GM18505 (cell line): Measurements from ENCODE around the gene MAP4K2.

ENCODE experiments used
- ATAC-seq: cut with Tn5 transposase; IDR thresholded peaks from one replicate; pipeline ENCODE4 v1.9.1; 2021; ENCODE audit not compliant: unreplicated experiment
- POLR2A ChIP-seq: IDR thresholded peaks from 4 replicates; pipeline ENCODE4 v1.6.1; 2011; ENCODE audit warnings: borderline replicate concordance; ENCODE audit not compliant: insufficient read depth, insufficient read length; ENCODE audit errors: extremely low read depth

The MAP4K2 gene

DNA sequence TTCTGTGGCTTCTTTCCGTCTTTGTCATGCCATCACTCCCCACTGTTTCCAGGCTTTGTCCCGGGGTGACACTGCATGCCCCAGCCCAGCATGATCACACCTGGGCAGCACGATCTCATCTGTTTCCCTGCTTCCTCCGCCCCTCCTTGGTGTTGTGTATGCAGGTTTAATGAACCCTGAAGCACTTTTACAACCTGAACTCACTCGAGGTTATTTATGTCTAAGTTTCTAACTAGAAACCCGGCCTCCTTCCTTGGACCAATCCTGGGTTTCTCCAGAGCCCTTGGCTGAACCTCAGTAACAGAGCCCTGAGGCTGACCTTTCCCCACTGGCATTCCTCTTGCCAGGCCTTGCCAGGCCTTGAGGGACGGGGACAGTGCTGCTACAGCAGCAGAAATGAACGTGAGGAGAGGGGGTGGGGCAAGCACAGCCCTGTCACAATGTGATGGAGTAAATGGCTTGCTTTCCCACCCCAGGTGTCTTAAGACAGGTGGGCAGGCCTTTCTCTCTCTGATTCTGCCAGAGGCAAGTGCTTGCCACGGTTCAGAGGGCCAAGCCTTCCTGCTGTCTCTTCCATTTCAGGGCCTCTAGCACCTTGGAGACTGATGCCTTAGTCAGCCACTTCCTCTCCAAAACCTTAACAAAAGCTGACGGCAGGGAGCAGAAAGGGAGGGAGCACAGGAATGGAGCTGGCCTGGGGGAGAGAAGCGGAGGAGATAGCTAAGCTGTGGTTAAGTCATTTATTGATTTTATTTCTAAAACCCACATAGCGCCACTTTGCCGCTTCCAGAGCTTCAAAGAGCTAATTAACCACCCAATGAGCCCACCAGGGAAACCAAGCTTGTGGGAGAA lies 40.1 kb downstream of the MAP4K2 start:
- ATAC-seq: no peak
- no peak for TF ChIP-seq POLR2A

DNA sequence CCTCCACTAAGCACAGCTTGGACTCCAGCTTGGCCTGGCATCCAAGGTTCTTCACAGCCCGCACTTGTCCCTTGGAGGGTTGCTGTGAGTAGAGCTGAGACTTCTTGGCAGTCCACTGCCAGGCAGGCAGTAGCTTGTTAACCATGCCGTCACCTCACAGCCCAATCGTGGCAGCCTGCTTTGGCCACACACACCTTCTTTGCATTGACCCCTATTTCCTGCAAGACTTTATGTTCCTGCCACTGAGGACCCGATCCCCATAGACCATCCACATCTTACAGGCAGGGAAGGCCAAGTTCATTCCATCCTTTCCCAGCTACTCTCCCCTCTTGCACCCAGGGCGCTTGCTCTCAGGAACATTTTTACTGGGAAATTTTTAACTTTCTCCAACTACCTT lies 40.7 kb downstream of the MAP4K2 start:
- TF ChIP-seq POLR2A: peak; percentile 36
- no peak for ATAC-seq

DNA sequence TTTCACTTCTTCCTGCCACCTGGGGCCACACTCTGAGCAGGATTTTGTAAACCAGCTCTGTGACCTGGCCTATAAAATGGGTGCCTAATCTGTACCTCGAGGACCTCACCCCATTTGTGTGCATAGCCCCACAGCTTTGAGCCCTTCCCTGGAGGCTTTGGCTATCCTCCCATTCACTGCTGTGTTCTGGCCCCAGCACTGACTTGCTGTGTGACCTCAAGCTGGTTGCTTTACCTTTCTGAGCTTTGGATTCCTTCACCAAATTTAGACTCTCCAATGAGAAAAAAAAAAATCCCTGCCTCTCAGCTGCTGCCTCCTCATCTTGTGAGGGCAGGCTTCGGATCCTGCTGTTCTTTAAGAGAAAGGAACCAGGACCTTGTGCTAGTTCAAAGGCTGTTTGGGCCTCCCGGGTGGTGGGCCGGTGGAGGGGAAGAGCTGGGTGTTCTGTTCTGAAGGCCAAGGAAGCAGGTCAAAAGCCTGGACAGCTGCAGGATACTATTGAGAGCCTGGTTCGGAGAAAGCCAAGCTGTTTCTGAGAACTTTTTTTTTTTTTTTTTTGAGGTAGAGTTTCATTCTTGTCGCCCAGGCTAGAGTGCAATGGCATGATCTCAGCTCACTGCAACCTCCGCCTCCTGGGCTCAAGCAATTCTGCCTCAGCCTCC lies 42.1 kb downstream of the MAP4K2 start:
- ATAC-seq: no peak

DNA sequence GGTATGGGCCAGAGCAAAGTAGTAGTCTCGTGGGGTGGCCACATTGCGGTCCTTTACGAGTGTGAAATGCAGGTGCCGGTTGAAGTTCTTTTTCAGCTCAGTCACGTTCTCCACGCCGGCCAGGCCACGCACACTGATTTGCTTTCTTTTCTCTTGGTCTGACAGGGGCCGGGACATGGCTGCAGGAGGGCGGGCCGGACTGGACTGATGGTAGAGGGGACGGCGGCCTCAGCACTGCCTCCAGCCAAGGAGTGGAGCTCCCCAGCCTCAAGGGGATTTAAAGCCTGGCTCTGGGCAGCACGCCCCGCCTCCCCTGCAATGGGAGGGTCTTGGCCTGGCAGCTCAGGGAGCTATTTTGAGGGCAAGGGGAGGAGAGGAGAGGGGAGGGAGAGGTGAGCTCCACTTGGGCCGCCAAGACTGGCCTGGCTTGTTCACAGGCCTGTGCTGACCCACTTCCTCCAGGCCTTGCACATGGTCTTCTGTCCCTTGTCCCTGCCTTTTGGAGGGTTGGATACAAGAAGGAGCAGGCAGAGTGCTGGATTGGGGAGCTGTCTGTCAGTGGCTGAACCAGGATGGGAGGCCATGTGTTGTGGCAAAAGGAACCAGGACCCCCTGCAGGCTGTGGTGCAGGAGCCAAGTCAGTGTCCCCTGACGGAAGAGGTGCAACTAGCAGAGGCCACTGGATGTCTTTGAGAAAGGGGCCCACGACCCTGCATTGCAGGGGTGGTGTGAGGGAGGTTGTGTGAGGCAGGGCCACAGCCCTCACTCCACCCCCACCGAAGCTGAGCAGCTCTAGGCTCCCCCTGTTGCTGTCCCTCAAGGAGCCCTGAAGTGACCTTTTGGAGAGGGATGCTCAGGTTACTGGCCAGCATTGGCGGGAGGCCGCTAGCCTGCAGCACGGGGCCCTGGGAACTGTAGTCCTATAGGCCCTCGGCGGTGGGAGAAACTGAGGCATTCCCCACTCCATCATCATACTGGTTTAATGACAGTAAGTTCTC lies 43.0 kb downstream of the MAP4K2 start, which contains the start of gene PYGM:
Gene PYGM, minus strand, starts transcription at position 253 of the 998 bp plus-strand sequence. Its CDS starts 76 bp downstream, at position 177.
- TF ChIP-seq POLR2A: no peak
- no peak for ATAC-seq

More for the DNA sequence above, 42.1 kb downstream of the MAP4K2 start:
- TF ChIP-seq POLR2A: no peak

DNA sequence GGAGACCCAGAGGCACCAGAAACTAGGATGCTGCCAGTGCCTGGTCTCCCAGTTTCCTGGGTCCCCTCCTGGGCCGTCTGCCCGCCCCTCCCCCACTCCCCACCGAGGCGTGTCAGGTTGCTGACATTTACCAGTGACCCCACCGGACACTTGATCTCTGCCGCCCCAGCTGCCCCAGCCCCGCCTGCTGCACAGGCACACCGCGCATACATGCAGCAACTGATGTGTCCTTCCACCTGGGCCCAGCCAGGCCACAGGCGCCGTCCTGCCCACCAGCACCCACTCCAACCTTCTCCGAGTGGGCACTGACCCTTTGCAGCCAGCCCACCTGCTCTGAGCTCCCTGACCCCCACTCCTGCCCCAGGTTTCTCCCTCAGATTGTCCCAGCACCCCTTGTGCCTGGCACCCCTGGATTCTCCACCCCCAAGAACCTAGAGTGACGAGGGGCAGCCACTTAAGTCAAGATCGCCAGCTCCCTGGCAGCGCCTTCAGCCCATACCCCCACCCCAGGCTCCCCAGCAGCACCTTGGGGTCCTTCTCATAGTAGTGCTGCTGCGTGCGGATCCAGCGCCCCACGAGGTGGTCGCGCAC lies 43.8 kb downstream of the MAP4K2 start:
- no peak for TF ChIP-seq POLR2A
- ATAC-seq: no peak

DNA sequence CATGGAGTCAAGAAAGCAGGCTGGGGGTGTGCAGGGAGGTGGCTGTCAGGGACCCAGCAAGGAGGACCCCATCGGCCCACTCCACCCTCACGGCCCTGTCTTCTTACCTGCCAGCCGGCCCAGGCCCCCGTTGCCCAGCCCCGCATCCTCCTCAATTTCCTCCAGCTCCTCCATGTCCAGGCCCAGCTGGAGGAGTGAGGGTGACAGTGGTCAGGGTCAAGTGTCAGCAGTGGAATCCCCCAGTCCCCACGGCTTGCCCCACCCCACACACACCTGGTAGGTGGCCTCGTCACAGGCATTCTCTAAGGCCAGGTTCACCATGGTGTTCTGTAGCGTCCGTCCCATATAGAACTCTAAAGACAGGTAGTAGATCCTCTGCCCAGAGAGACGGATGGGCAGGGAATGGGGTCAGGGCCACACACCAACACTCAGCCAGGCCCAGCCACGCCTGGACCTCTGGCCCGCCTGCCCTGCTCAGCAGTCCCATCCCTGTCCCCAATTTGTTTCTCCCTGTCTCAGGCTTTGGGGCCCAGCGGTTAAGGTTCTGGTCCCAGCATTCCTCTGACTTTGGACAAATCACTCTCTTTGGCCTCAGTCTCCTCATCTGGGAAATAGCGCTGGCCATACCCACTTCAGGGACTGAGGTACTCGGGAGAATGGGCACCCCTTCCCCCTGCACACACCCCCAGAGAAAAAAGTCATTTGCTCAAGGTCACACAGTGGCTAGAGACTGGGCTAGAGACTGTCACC lies 44.5 kb downstream of the MAP4K2 start:
- ATAC-seq: no peak
- TF ChIP-seq POLR2A: no peak

DNA sequence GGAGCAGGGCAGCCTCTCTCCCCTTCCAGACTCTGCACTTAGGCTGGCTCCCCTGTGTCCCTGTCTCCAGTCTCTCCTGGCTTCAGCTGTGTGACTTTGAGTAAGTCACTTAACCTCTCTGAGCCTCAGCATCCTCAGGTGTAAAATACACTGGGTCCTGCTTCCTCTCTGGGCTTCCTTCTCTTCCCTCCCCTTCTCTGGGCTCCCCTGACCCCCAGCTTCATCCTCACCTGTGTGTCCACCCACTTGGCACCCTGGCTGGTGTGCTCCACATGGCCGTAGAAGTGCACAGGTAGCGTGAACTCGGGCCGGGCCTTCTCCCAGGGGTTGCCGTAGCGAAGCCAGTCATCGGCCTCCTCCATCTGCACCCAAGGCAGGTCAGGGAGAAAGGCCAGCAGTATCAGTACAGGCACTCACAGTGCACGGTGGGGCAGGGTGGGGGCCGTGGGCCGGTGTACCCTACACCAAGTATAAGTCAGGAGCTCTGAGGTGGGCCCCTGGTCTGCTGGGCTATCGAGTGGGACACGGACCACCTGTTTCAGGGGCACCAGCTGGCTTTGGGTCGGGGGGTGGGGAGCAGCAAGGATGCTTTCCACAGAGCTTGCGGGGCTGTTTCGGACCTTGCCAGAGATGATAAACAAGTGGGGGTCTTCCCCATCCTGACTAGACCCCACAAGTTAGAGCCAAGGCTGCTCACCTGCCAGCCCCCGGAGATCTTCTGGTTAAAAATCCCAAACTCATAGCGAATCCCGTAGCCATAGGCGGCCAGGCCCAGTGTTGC lies 45.3 kb downstream of the MAP4K2 start:
- TF ChIP-seq POLR2A: no peak
- ATAC-seq: no peak

DNA sequence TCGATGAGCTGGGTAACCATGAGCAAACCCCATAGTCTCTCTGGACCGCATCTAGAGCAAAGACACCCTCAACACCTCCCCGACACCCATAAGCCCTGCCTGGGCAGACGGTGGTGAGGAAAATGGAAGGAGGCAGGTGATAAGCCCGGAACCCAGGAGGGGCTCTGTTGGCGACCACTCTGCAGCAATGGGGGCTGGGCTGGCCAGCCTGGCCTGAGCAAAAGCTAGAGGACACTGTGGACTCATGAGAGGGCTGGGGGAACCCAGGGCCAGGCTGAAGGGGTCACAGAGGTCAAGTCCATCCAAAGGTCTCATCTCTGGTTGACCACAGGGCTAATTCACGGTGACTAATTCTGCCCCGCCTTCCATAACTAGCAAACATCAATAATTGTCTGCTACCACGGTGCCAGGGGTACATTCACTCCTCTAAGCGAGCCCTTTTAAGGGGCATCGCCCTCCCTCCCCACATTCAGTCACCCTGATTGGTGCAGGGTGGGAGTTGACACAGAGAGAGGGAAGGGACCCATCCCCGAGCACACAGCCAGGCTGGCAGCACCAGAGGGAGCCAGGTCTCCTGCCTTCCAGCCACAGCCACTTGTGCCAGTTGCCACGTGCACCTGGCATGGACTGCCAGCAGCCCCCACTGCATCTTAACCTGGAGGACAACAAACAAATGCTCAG lies 47.2 kb downstream of the MAP4K2 start:
- no peak for ATAC-seq
- TF ChIP-seq POLR2A: no peak

DNA sequence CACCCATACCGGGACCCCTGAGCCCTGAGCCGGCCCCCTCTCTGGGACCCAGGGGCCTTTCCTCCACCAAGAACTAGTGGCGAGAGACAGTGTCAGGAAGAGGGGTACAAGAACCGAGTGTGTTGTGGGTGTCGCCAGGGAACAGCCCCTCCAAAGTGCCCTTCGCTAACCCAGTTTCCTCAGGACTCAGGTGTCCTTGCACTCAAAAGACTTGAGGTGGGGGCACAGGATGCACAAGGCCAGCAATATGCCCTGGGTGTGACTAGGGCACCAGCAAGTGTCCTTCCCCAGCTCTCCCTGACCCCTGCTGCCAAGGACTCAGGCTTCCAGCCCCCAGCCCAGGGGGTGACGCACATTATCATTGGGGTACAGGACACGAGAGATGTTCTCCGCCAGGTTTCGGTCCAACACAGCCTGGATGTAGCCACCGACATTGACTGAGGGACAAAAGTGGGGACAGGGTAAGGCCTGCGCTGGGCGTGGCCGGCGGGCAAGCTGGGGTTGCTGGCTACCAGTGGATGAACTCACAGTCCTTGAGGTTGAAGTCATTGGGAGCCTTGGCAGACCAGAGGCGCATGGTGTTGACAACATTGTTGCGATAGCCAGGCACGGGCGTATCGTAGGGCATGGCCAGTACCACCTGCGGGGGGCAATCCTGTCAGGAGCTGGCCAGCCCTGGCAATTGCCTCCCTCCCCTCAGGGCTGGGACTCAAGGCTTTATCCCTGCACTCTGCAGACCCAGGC lies 47.9 kb downstream of the MAP4K2 start:
- TF ChIP-seq POLR2A: no peak
- no peak for ATAC-seq

DNA sequence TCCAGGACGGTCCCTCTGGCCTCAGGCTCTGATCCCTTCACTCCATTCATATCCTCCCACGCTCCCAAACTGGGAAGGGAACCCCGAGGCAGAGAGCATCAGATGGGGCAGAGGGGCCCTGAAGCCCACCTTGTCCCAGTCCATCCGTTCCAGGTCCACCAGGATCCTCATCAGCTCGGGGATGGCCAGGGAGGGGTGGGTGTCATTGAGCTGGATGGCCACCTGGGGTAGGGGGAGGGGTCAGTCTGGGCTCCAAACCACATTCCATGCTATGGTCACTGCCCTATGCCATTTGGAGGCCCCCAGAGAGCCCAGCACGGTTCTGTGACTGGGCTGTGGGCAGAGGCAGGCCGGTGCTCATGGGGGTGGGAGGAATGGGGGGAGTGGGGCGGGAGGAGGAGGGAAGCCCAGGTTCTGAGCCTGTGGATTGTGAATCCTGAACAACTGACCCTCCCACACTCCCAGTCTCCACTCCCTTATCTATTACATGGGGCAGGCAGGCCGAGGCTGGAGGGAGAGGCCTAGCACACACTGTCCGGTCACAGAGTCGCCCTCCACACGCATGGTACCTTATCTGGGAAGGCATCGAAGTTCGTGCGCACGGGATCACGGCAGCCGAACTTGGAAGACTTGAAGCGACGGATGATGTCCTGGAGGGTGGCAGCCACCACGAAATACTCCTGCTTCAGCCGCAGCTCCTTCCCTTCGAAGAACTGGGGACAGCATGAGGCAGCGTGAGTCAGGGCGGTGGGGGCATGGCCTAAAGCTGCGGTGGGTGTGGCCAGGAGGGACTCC lies 48.7 kb downstream of the MAP4K2 start:
- no peak for TF ChIP-seq POLR2A
- no peak for ATAC-seq
